Activated naive CD8-positive, alpha-beta T cell treated with anti-CD3 and anti-CD28 coated beads, Interleukin-2, amount 50 U/mL, for 24 hours (primary cell): Measurements from ENCODE around the gene SENP3.

ENCODE experiments used
- ATAC-seq: fragments of 150-1000 bp; cut with Tn5 transposase; one replicate; pipeline ENCODE4 v1.10.0; 2021
- DNase-seq: peaks from one replicate; pipeline ENCODE4 v3.0.0; 2021
- H3K27ac Mint-ChIP-seq: one replicate; pipeline ENCODE4 v1.8.0; 2021; ENCODE audit warnings: mild to moderate bottlenecking, mixed read lengths
- H3K27me3 Mint-ChIP-seq: one replicate; pipeline ENCODE4 v1.8.0; 2021; ENCODE audit warnings: mixed read lengths
- H3K36me3 Mint-ChIP-seq: one replicate; pipeline ENCODE4 v1.8.0; 2021; ENCODE audit warnings: low read depth, mixed read lengths
- H3K4me1 Mint-ChIP-seq: one replicate; pipeline ENCODE4 v1.8.0; 2021; ENCODE audit warnings: mixed read lengths
- H3K4me3 Mint-ChIP-seq: one replicate; pipeline ENCODE4 v1.8.0; 2021; ENCODE audit warnings: mild to moderate bottlenecking, moderate library complexity, mixed read lengths
- H3K9me3 Mint-ChIP-seq: one replicate; pipeline ENCODE4 v1.8.0; 2021; ENCODE audit warnings: mixed read lengths

SENP3 gene

GRCh38 chr17:7561589-7562207 is at the start of gene SENP3:
Gene SENP3 (plus strand): TSS chr17:7561919. CDS start chr17:7563077, 1,158 bp downstream.
- Mint-ChIP-seq H3K27me3 (no peaks in the 10 kb centered on the region), H3K27ac (peak within 1 kb of the TSS; percentile 96), H3K4me3 (peak within 1 kb of the TSS; percentile 95), H3K4me1 (peaks cover 53% of the 10 kb centered on the region), H3K9me3 (no peaks in the 10 kb centered on the region), H3K36me3 (peaks cover 27% of the 10 kb centered on the region)
- DNase-seq (peak; percentile 95), ATAC-seq (peak; percentile 74)

DNA sequence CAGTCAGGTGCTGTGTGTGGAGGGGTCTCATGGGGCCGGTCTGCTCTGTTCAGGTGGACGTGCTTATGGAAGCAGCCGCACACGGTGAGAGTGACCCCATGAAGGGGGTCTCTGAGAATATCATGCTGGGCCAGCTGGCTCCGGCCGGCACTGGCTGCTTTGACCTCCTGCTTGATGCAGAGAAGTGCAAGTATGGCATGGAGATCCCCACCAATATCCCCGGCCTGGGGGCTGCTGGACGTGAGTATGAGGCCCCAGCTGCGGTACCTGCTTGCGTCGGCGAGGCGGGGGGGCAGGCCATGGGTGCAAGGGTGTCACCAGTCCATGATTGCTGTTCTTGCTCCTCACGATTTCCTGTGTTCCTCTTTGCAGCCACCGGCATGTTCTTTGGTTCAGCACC is 49.6 kb upstream of the SENP3 start:
- peaks cover 60% of the 10 kb centered on the region for H3K36me3 Mint-ChIP-seq
- no peak overlapping the region for H3K4me3 Mint-ChIP-seq

GRCh38 chr17:7512824-7513540 is 48.7 kb upstream of the SENP3 start:
- no peak for DNase-seq
- H3K4me1 Mint-ChIP-seq: no peaks in the 10 kb centered on the region
- no peaks in the 10 kb centered on the region for H3K9me3 Mint-ChIP-seq
- peaks cover 53% of the 10 kb centered on the region for H3K36me3 Mint-ChIP-seq
- no peaks in the 10 kb centered on the region for H3K27me3 Mint-ChIP-seq
- no peak overlapping the region for H3K4me3 Mint-ChIP-seq
- H3K27ac Mint-ChIP-seq: no peak overlapping the region
- ATAC-seq: no peak

More for the DNA sequence above, 49.6 kb upstream of the SENP3 start:
- Mint-ChIP-seq H3K27ac (no peak overlapping the region), H3K9me3 (no peaks in the 10 kb centered on the region), H3K27me3 (no peaks in the 10 kb centered on the region), H3K4me1 (no peaks in the 10 kb centered on the region)
- DNase-seq: no peak
- no peak for ATAC-seq

- DNase-seq: no peak
- Mint-ChIP-seq H3K9me3 (no peaks in the 10 kb centered on the region), H3K27ac (peak overlapping the region; percentile 27), H3K27me3 (no peaks in the 10 kb centered on the region), H3K4me3 (no peak overlapping the region), H3K36me3 (peaks cover 45% of the 10 kb centered on the region), H3K4me1 (no peaks in the 10 kb centered on the region)
- no peak for ATAC-seq
These were observed 47.8 kb upstream of the SENP3 start for GRCh38 chr17:7513850-7514419.

DNA sequence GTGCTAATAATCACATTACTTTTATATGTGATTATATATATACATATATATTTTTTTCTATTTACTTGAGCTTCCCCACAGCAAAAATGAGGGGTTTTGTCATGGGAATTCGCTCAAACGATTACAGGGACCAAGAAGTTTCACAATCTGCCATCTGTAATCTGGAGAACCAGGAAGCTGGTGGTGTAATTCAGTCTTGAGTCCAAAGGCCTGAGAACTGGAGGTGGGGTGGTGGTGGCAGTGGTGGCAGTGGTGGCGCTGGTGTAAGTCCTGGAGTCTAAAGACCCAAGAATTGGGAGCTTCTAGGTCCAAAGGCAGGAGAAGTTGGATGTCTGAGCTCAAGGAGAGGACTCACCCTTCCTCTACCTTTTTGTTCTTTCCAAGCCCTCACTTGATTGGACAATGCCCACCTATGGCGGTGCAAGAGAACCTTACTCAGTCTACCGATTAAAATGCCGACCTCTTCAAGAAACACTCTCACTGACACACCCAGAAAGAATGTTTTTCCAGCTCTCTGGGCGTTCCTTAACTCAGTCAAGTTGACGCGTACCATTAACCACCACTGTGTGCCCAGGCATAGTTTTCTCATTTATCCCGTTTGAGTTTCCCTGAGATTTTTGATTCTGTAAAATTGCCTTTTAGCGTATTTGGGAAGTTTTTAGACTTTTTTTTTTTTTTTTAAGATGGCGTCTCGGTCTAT is 45.7 kb upstream of the SENP3 start:
- ATAC-seq (no peak), DNase-seq (no peak)
- Mint-ChIP-seq H3K4me1 (no peaks in the 10 kb centered on the region), H3K36me3 (peaks cover 28% of the 10 kb centered on the region), H3K27ac (no peak overlapping the region), H3K9me3 (no peaks in the 10 kb centered on the region), H3K27me3 (no peaks in the 10 kb centered on the region), H3K4me3 (no peak overlapping the region)

- Mint-ChIP-seq H3K27ac (no peak overlapping the region), H3K4me3 (no peak overlapping the region), H3K36me3 (no peaks in the 10 kb centered on the region), H3K4me1 (peaks cover 2% of the 10 kb centered on the region), H3K9me3 (no peaks in the 10 kb centered on the region), H3K27me3 (no peaks in the 10 kb centered on the region)
- peak; percentile 59 for ATAC-seq
- DNase-seq: peak; percentile 61
These were observed 38.7 kb upstream of the SENP3 start for GRCh38 chr17:7523033-7523432.

DNA sequence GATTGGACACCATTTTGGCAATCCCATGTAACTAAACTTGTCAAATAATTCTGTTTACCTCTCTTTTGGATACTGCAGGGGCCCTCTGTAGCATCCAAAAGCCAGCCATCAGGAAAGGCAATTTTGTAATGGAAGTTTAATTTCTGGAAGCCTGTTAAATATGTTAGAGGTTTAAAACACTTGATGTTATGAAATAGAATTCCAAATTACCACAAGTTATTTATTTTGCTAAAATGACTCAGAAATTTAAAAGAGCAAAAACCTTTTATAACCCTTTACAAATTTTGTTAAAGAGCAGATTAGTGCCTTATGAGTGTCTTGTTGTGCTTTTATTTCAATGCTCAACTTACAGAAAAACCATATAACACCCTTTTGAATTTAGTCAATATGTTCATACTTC is 32.9 kb upstream of the SENP3 start:
- Mint-ChIP-seq H3K36me3 (peaks cover 1% of the 10 kb centered on the region), H3K9me3 (no peaks in the 10 kb centered on the region), H3K4me3 (no peak overlapping the region), H3K27me3 (no peaks in the 10 kb centered on the region), H3K4me1 (no peaks in the 10 kb centered on the region), H3K27ac (no peak overlapping the region)
- ATAC-seq (no peak), DNase-seq (no peak)

DNA sequence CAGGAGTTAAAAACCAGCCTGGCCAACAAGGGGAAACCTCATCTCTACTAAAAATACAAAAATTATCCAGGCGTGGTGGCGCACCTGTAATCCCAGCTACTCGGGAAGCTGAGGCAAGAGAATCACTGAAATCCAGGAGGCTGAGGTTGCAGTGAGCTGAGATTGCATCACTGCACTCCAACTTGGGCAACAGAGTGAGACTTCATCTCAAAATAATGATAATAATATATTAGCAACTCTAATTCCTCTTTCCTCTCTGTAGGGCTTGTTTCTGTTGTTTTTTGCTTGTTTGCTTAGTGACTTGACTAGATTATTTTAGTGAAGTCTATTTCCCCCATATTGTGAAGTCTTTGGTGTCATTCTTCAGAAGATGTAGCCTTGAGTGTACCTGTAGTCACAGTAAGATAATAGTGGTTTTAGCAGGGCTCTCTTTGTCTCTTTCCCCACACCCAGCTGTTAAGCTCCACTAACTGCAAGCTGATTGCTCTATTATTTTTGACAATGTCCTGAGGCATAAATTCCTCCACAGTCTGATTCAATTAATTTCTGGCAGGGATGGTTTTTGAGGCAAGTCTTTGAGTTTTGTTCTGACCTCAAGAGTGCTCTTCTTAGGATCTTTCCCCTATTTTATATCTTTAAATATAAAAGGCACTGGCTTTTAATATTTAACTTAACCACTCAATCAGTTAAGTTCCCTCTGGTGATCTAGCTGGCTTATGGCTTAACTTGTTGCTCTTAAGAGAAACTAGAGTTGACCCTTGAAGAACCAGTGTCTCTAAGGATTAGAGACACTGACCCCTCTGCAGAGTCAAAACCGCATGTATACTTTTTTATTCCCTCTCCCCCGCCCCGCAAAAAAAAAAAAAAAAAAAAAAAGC is 31.5 kb upstream of the SENP3 start:
- no peaks in the 10 kb centered on the region for H3K4me1 Mint-ChIP-seq
- no peak overlapping the region for H3K4me3 Mint-ChIP-seq
- DNase-seq: no peak

DNA sequence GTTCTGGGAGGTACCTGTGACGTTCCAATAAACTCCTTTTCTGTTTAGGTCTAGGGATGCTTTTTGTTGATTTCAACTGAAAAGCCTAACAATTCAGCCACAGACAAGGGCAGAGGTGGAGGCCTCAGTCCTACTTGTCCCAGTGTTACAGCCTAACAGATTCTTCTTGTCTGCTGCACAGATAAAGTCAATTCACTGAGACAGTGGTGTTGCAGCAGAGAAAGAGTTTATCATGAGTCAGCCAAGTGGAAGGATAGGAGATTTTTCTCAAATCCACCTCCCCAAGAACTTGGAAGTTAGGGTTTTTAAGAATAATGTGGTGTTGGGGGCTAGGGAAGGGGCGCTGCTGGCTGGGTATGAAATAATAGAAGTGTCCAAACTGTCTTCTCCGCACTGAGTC is 23.7 kb upstream of the SENP3 start:
- H3K27ac Mint-ChIP-seq: no peak overlapping the region
- H3K36me3 Mint-ChIP-seq: no peaks in the 10 kb centered on the region
- ATAC-seq: no peak
- H3K4me1 Mint-ChIP-seq: no peaks in the 10 kb centered on the region
- no peaks in the 10 kb centered on the region for H3K9me3 Mint-ChIP-seq
- H3K27me3 Mint-ChIP-seq: no peaks in the 10 kb centered on the region
- DNase-seq: no peak
- no peak overlapping the region for H3K4me3 Mint-ChIP-seq

More for the DNA sequence above, 31.5 kb upstream of the SENP3 start:
- Mint-ChIP-seq H3K36me3 (peaks cover 1% of the 10 kb centered on the region), H3K9me3 (no peaks in the 10 kb centered on the region), H3K27ac (no peak overlapping the region), H3K27me3 (no peaks in the 10 kb centered on the region)
- no peak for ATAC-seq

- no peak for DNase-seq
- H3K9me3 Mint-ChIP-seq: no peaks in the 10 kb centered on the region
- H3K27me3 Mint-ChIP-seq: no peaks in the 10 kb centered on the region
- ATAC-seq: no peak
- H3K36me3 Mint-ChIP-seq: no peaks in the 10 kb centered on the region
- no peak overlapping the region for H3K27ac Mint-ChIP-seq
- no peak overlapping the region for H3K4me3 Mint-ChIP-seq
- H3K4me1 Mint-ChIP-seq: no peaks in the 10 kb centered on the region
These were observed 22.7 kb upstream of the SENP3 start for GRCh38 chr17:7538891-7539545.

- no peak overlapping the region for H3K27ac Mint-ChIP-seq
- no peak overlapping the region for H3K4me3 Mint-ChIP-seq
- H3K4me1 Mint-ChIP-seq: no peaks in the 10 kb centered on the region
- H3K36me3 Mint-ChIP-seq: no peaks in the 10 kb centered on the region
- DNase-seq (no peak), ATAC-seq (no peak)
- no peaks in the 10 kb centered on the region for H3K9me3 Mint-ChIP-seq
- no peaks in the 10 kb centered on the region for H3K27me3 Mint-ChIP-seq
These were observed 20.6 kb upstream of the SENP3 start for GRCh38 chr17:7541074-7541621.

DNA sequence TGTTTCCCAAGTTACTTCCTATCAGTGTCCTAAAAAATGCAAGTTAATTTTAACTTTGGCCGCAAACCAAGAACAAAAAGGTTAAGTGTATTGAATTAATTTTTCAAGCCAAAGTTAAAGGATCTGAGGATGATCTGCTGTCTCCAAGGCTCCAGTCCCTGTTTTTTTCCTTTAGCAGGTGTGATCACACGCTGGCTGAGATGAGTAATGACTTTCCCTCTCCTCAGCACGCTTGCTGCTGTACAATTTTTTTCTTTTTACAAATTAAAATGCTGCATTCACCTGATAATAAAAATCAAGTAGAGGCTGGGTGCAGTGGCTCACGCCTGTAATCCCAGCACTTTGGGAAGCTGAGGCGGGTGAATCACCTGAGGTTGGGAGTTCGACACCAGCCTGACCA is 16.8 kb upstream of the SENP3 start:
- DNase-seq: no peak
- Mint-ChIP-seq H3K4me1 (peaks cover 17% of the 10 kb centered on the region), H3K9me3 (no peaks in the 10 kb centered on the region), H3K27ac (no peak overlapping the region), H3K36me3 (no peaks in the 10 kb centered on the region), H3K27me3 (peaks cover 4% of the 10 kb centered on the region), H3K4me3 (no peak overlapping the region)
- ATAC-seq: no peak

DNA sequence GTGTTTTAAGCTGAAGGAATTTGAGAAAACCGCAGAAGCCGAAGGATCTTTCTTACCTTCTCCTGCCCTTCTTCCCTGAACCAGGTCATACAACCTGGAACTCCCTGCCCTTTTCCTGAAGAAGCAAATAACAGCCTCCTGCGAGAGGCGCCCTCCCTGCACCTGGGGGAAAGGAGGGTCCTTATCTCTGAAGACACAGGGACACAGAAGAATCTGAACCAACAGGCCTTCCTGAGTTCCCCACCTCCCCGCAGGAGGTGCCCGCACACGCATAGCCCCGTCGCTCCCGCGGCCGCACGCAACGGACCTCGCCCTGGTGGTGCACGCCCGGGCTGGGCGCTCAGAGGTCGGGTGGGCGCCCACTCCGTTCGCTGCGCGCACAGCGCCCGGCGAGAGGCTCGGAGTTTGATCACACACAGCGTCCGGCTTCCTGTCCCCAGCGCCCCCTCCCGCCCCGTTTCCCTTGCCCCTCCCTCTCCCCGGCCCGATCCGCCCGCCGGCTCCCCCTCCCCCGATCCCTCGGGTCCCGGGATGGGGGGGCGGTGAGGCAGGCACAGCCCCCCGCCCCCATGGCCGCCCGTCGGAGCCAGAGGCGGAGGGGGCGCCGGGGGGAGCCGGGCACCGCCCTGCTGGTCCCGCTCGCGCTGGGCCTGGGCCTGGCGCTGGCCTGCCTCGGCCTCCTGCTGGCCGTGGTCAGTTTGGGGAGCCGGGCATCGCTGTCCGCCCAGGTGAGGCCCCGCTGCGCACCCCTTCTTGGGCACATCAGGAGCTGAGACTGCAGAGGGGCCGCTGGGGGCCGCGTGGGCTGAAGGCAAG is 12.9 kb upstream of the SENP3 start, which contains the start of gene TNFSF12:
Gene TNFSF12, plus strand, starts transcription at position 474 of the 816 bp plus-strand sequence. Its CDS starts 96 bp downstream, at position 570.
- ATAC-seq: peak; percentile 44
- peak within 1 kb of the TSS; percentile 72 for H3K27ac Mint-ChIP-seq
- H3K36me3 Mint-ChIP-seq: no peaks in the 10 kb centered on the region

More for the DNA sequence above, 12.9 kb upstream of the SENP3 start, which contains the start of gene TNFSF12:
- H3K9me3 Mint-ChIP-seq: no peaks in the 10 kb centered on the region
- H3K4me1 Mint-ChIP-seq: peaks cover 56% of the 10 kb centered on the region
- H3K27me3 Mint-ChIP-seq: peaks cover 4% of the 10 kb centered on the region
- peak; percentile 68 for DNase-seq
- H3K4me3 Mint-ChIP-seq: peak within 1 kb of the TSS; percentile 77
